PC-9 (cell line): ENCODE data around the gene C10orf67.

ENCODE experiments used
- CTCF ChIP-seq: fragments of 200-600 bp; sonication (generic); conservative IDR thresholded peaks from 2 replicates; pipeline ENCODE4 v1.6.1; 2017; ENCODE audit warnings: mixed run types, antibody characterized with exemption, mild to moderate bottlenecking, moderate library complexity
- EZH2 ChIP-seq: fragments of 200-600 bp; sonication (generic); IDR thresholded peaks from 2 replicates; pipeline ENCODE4 v1.8.0; 2017; ENCODE audit warnings: antibody characterized with exemption, low read depth

- TF ChIP-seq CTCF (no peak), EZH2 (no peak)
These were observed 17.7 kb upstream of the C10orf67 start for GRCh38 chr10:23362069-23362830.
